GM12878 (cell line): ENCODE results near the gene INSRR. TPM values are rescaled to one million over a fixed set of nuclear protein-coding genes. Genes with fewer than 3 reads are reported as not detected.

Experiments used
- ATAC-seq: fragments of 200-7000 bp; cut with Tn5 transposase; 3 replicates; pipeline ENCODE4 v1.9.1; 2020; ENCODE audit warnings: mild to moderate bottlenecking, moderate library complexity
- BruUV-seq: library from RNA; stranded (reverse); fragments of 400-500 nt; replicated peaks from 2 replicates; lab custom pipeline; 2021; lab: Mats Ljungman, UMichigan
- CTCF ChIA-PET: fragments of 300-600 bp; sonication (Branson Sonifier 250); formaldehyde crosslinking; extraction: SDS; loops from one replicate; lab custom pipeline; 2021; ENCODE audit warnings: inconsistent platforms; lab: Yijun Ruan, JAX
- POLR2A ChIA-PET: fragments of 350-600 bp; formaldehyde crosslinking; extraction: SDS; loops from one replicate; lab custom pipeline; 2021; ENCODE audit warnings: inconsistent platforms; lab: Charles Lee
- RAD21 ChIA-PET: fragments of 300-600 bp; sonication (Branson Sonifier 250); formaldehyde crosslinking; loops from one replicate; lab custom pipeline; 2023; ENCODE audit warnings: antibody characterized with exemption; ENCODE audit not compliant: unreplicated experiment; lab: Charles Lee
- SMC1A ChIA-PET: fragments of 300-600 bp; sonication (Branson Sonifier 250); formaldehyde crosslinking; loops from one replicate; lab custom pipeline; 2023; ENCODE audit not compliant: unreplicated experiment, uncharacterized antibody; lab: Charles Lee
- DNase-seq: peaks from one replicate; pipeline ENCODE4 v3.0.0-alpha.2; 2011; ENCODE audit warnings: low read depth, low spot score
- FAIRE-seq: peaks from 3 replicates; lab custom pipeline; 2011; peaks lifted over from hg19 to GRCh38; lab: Jason Lieb, UNC
- H2AFZ ChIP-seq: 2 replicates; pipeline ENCODE4 v1.6.0; 2011; ENCODE audit warnings: low read depth, low read length, control low read depth; ENCODE audit not compliant: control insufficient read depth
- H3K27ac ChIP-seq: 2 replicates; pipeline ENCODE4 v1.5.1; 2011; ENCODE audit warnings: control low read depth; ENCODE audit not compliant: control insufficient read depth, insufficient read depth
- H3K27me3 ChIP-seq, 2 experiments: replicated peaks in 1 of 2; 2 replicates each; pipeline versions ENCODE4 v1.6.0 to v1.6.1; 2011; ENCODE audit warnings: low read length in 1 of 2; ENCODE audit not compliant: control insufficient read depth in 2 of 2, insufficient read depth in 2 of 2
- H3K36me3 ChIP-seq, 2 experiments: 2 replicates each; pipeline ENCODE4 v1.5.1; 2011; ENCODE audit warnings: low read length in 1 of 2; ENCODE audit not compliant: control insufficient read depth in 2 of 2, insufficient read depth in 2 of 2
- H3K4me1 ChIP-seq: 2 replicates; pipeline ENCODE4 v1.6.1; 2011; ENCODE audit warnings: mild to moderate bottlenecking, low read length, moderate library complexity, mixed read lengths; ENCODE audit not compliant: control insufficient read depth, insufficient read depth
- H3K4me2 ChIP-seq: 2 replicates; pipeline ENCODE4 v1.6.0; 2011; ENCODE audit warnings: control low read depth; ENCODE audit not compliant: control insufficient read depth, insufficient read depth
- H3K4me3 ChIP-seq: fragments of 200-600 bp; sonication (generic); 2 replicates; pipeline ENCODE4 v1.5.1; 2016
- H3K79me2 ChIP-seq: 2 replicates; pipeline ENCODE4 v1.6.0; 2011; ENCODE audit warnings: low read length; ENCODE audit not compliant: control insufficient read depth, insufficient read depth
- H3K9ac ChIP-seq: 2 replicates; pipeline ENCODE4 v1.8.0; 2011; ENCODE audit warnings: low read length, control low read depth, mixed read lengths; ENCODE audit not compliant: control insufficient read depth, insufficient read depth
- H3K9me3 ChIP-seq: replicated peaks from 3 replicates; pipeline ENCODE4 v1.5.1; 2011; ENCODE audit warnings: mild to moderate bottlenecking, low read length; ENCODE audit not compliant: control insufficient read depth, insufficient read depth
- H4K20me1 ChIP-seq: 2 replicates; pipeline ENCODE4 v1.6.0; 2011; ENCODE audit not compliant: control insufficient read depth, insufficient read depth
- ELK1 ChIP-seq: IDR thresholded peaks from 2 replicates; pipeline ENCODE4 v1.6.1; 2012; ENCODE audit warnings: low read depth, low read length, improper control_type of control experiment
- STAT1 ChIP-seq: fragments of 450-650 bp; conservative IDR thresholded peaks from 2 replicates; pipeline ENCODE4 v1.6.1; 2014; ENCODE audit warnings: antibody characterized with exemption, mild to moderate bottlenecking
- WRNIP1 ChIP-seq: IDR thresholded peaks from 2 replicates; pipeline ENCODE4 v1.6.1; 2011; ENCODE audit warnings: low read depth, low read length, improper control_type of control experiment, borderline replicate concordance
- YY1 ChIP-seq: IDR thresholded peaks from 2 replicates; pipeline ENCODE4 v1.6.1; 2011; ENCODE audit warnings: low read depth, mild to moderate bottlenecking, low read length
- ZNF687 ChIP-seq: fragments of 450-650 bp; IDR thresholded peaks from 2 replicates; pipeline ENCODE4 v1.6.1; 2017; ENCODE audit warnings: mild to moderate bottlenecking, moderate library complexity
- WGBS: methylation state at CpG from one replicate; pipeline ENCODE4 v1.1.6; 2016; ENCODE audit warnings: low lambda C conversion rate; ENCODE audit not compliant: insufficient replicate concordance, insufficient coverage; ENCODE audit errors: missing lambda C conversion rate; 5-methylcytosine and 5-hydroxymethylcytosine counted together
- in situ Hi-C: fragments of 300-500 bp; cut with MboI; formaldehyde crosslinking; loops from 9 replicates; pipeline ENCODE4 v1.14.3; 2018; ENCODE audit warnings: mixed read lengths
- intact Hi-C: fragments of 100-400 bp; cut with micrococcal nuclease; formaldehyde crosslinking; loops from one replicate; pipeline ENCODE4 v1.14.2; 2022; ENCODE audit not compliant: unreplicated experiment
- polyA plus RNA-seq, 11 experiments: library from polyadenylated mRNA; depleted of rRNA in 4 of 11; unstranded in 6 of 11; stranded (reverse) in 5 of 11; fragments of >200 nt; fragmentation: Nextera tagmentation in 4 of 11; fragmentation: Illumina TruSeq in 1 of 11; extraction: Ambion mirVana in 4 of 11; extraction: Trizol in 1 of 11; gene quantifications; 1 replicate in 1 of 11; 2 replicates in 10 of 11; pipeline versions ENCODE4 v1.2.1 to v1.2.3, GENCODE V29; 2011 to 2016; ENCODE audit warnings: inconsistent platforms in 2 of 11, missing spikeins in 2 of 11, low read depth in 1 of 11
- total RNA-seq, 4 experiments: library from RNA; depleted of rRNA in 3 of 4; stranded (reverse); fragments of >200 nt in 3 of 4; fragmentation: Illumina TruSeq in 1 of 4; extraction: Trizol in 1 of 4; gene quantifications; 2 replicates each; pipeline versions ENCODE4 v1.2.1 to v1.2.3, GENCODE V29; 2013 to 2021

Gene INSRR
- total and polyA plus RNA-seq, 10 of the 15 experiments (the other 5 are each of a cell fraction or from before 2014, with no cell fraction given), result 0.01 TPM; not detected in 9

DNA sequence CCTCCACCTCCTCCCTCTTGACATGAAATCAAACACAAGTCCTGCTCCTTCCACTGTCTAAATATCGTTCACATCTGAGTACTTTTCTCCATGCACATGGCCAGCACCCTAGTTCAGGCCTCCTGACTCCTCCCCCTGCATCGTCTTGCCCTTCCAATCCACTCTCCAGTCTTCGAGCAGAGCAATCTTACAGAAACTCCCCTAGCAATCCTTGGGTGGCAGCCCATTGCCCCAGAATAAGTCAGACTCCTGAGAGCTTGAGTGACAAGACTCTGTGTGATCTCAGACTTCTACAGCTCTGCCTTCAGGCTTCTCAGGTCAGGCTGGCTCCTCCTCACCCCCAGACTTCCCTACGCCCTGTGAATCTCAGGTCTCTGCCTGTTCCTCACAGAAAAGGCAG, 47.7 kb downstream of the INSRR start:
- RAD21 ChIA-PET, result no interaction called here
- peaks cover 21% of the 10 kb centered on the region for H3K4me1 ChIP-seq

More for the DNA sequence above, 47.7 kb downstream of the INSRR start:
- ATAC-seq (no peak), DNase-seq (no peak), FAIRE-seq (no peak)
- no peaks in the 10 kb centered on the region for H4K20me1 ChIP-seq
- H2AFZ ChIP-seq, result no peak overlapping the region
- CTCF ChIA-PET, result interaction anchor here (0.9 to 8.5 kb wide), 6 partner anchors 12 to 121 kb away, joined by 3 to 60 read pairs (median 24); partner anchors contain the start of genes INSRR and NTRK1
- POLR2A ChIA-PET, result interaction anchor here (0.6 kb wide), 1 partner anchor 77 kb away, joined by 3 read pairs; no protein-coding TSS in a partner anchor
- H3K4me3 ChIP-seq, result no peak overlapping the region
- no peak overlapping the region for H3K4me2 ChIP-seq
- no TSS peak for BruUV-seq
- no peak overlapping the region for H3K27ac ChIP-seq
- H3K27me3 ChIP-seq, result no peaks in the 10 kb centered on the region
- 52% methylated on average over 4 of the region's 4 CpGs for WGBS
- in situ Hi-C loops, result no loop called here
- no peaks in the 10 kb centered on the region for H3K9me3 ChIP-seq
- TF ChIP-seq STAT1 (no peak), WRNIP1 (no peak), YY1 (no peak), ZNF687 (no peak), ELK1 (no peak)
- SMC1A ChIA-PET, result interaction anchor here (1.2 to 2.2 kb wide), 2 partner anchors 23 to 85 kb away, joined by 3 to 6 read pairs; no protein-coding TSS in a partner anchor
- H3K36me3 ChIP-seq, result no peaks in the 10 kb centered on the region; a peak in 1 of 4 replicates
- H3K79me2 ChIP-seq, result no peaks in the 10 kb centered on the region
- no peak overlapping the region for H3K9ac ChIP-seq
- intact Hi-C loops, result no loop called here
